ENCODE measurements around the gene FAM184B.
"Not testable (repeated sequence)": the region's sequence is repeated elsewhere in the genome, so short reads cannot be mapped to it uniquely, and the experiment has no call there.

Gene FAM184B

GRCh38 chr4:17718471-17718870 lies 63.0 kb downstream of the FAM184B start:
- no peak for DNase-seq (ENCODE audit: low read depth)

- no peak for DNase-seq (ENCODE audit: low read depth)
These were observed 64.1 kb downstream of the FAM184B start for GRCh38 chr4:17717301-17717700.

GRCh38 chr4:17715511-17715910 lies 65.9 kb downstream of the FAM184B start:
- DNase-seq (ENCODE audit: low read depth) = no peak

GRCh38 chr4:17713779-17714178 lies 67.6 kb downstream of the FAM184B start:
- no peak for DNase-seq (ENCODE audit: low read depth)

- DNase-seq (ENCODE audit: low read depth) = no peak
These were observed 69.3 kb downstream of the FAM184B start for GRCh38 chr4:17712166-17712565.

GRCh38 chr4:17711206-17711605 lies 70.2 kb downstream of the FAM184B start:
- not testable (repeated sequence) for DNase-seq (ENCODE audit: low read depth)

GRCh38 chr4:17709763-17710068 lies 71.7 kb downstream of the FAM184B start:
- no peak for DNase-seq (ENCODE audit: low read depth)

- no peak for DNase-seq (ENCODE audit: low read depth)
These were observed 72.2 kb downstream of the FAM184B start for GRCh38 chr4:17708992-17709762.

GRCh38 chr4:17707671-17708070 lies 73.8 kb downstream of the FAM184B start:
- no peak for DNase-seq (ENCODE audit: low read depth)

- DNase-seq (ENCODE audit: low read depth) = no peak
These were observed 76.3 kb downstream of the FAM184B start for GRCh38 chr4:17705107-17705506.

GRCh38 chr4:17704020-17704650 lies 77.3 kb downstream of the FAM184B start:
- DNase-seq (ENCODE audit: low read depth) = no peak

GRCh38 chr4:17702641-17703040 lies 78.8 kb downstream of the FAM184B start:
- DNase-seq (ENCODE audit: low read depth) = no peak

- DNase-seq (ENCODE audit: low read depth) = no peak
These were observed 79.5 kb downstream of the FAM184B start for GRCh38 chr4:17701882-17702281.

GRCh38 chr4:17701138-17701839 lies 80.1 kb downstream of the FAM184B start:
- DNase-seq (ENCODE audit: low read depth) = no peak

- DNase-seq (ENCODE audit: low read depth) = no peak
These were observed 82.0 kb downstream of the FAM184B start for GRCh38 chr4:17699380-17699779.

GRCh38 chr4:17698116-17698515 lies 83.3 kb downstream of the FAM184B start:
- no peak for DNase-seq (ENCODE audit: low read depth)

GRCh38 chr4:17695341-17695740 lies 86.1 kb downstream of the FAM184B start:
- DNase-seq (ENCODE audit: low read depth) = no peak

GRCh38 chr4:17694552-17694951 lies 86.9 kb downstream of the FAM184B start:
- no peak for DNase-seq (ENCODE audit: low read depth)

- DNase-seq (ENCODE audit: low read depth) = no peak
These were observed 90.5 kb downstream of the FAM184B start for GRCh38 chr4:17690898-17691297.

- DNase-seq (ENCODE audit: low read depth) = no peak
These were observed 91.3 kb downstream of the FAM184B start for GRCh38 chr4:17690135-17690534.

- peak; percentile 0 for DNase-seq (ENCODE audit: low read depth)
These were observed 93.4 kb downstream of the FAM184B start for GRCh38 chr4:17688011-17688441.

GRCh38 chr4:17687237-17687857 lies 94.1 kb downstream of the FAM184B start:
- DNase-seq (ENCODE audit: low read depth) = no peak

- not testable (repeated sequence) for DNase-seq (ENCODE audit: low read depth)
These were observed 96.8 kb downstream of the FAM184B start for GRCh38 chr4:17684648-17685047.

All from GM04503 (cell line).